D721Med (cell line): ENCODE results near the gene PPFIBP2.

Experiments used
- DNase-seq: peaks from one replicate; pipeline ENCODE4 v3.0.0; 2011; ENCODE audit warnings: low spot score; ENCODE audit not compliant: insufficient read length
- FAIRE-seq: peaks from 2 replicates; lab custom pipeline; 2011; peaks lifted over from hg19 to GRCh38; lab: Jason Lieb, UNC
- TF ChIP-seq, protein P1 (sequence below): IDR thresholded peaks from 2 replicates; pipeline ENCODE4 v1.5.1; 2012; ENCODE audit warnings: mild to moderate bottlenecking, control low read depth; ENCODE audit not compliant: insufficient read depth; ENCODE audit errors: missing control alignments

Gene PPFIBP2

DNA sequence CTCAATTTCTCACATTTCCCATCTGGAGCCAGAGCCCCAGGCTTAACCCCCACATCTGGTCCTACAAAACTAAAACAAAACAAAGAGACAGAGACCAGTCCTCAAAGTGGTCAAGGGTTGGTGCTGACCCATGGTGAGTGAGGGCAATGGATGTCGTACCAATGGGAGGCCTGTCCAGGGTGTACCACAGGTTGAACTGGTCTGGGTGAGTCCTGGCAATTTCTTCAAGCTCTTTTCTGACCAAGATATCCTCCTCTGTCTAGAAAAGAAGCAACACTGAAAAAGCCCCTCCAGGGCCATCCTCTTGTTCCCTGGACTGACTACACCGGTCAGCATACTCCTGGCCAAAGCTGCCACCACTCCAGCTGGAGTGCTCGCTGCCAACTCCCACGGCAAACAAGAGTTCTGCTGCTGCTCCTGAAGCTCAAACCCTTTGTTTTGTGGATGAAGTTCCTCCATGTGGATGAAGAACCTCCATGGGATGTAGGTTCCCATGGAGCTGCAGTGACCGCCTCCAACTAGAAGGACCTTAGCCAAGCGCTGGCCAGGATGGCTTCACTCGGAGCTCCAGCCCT, 152.6 kb downstream of the PPFIBP2 start:
- DNase-seq (no peak), FAIRE-seq (no peak)
- TF ChIP-seq, protein P1, sequence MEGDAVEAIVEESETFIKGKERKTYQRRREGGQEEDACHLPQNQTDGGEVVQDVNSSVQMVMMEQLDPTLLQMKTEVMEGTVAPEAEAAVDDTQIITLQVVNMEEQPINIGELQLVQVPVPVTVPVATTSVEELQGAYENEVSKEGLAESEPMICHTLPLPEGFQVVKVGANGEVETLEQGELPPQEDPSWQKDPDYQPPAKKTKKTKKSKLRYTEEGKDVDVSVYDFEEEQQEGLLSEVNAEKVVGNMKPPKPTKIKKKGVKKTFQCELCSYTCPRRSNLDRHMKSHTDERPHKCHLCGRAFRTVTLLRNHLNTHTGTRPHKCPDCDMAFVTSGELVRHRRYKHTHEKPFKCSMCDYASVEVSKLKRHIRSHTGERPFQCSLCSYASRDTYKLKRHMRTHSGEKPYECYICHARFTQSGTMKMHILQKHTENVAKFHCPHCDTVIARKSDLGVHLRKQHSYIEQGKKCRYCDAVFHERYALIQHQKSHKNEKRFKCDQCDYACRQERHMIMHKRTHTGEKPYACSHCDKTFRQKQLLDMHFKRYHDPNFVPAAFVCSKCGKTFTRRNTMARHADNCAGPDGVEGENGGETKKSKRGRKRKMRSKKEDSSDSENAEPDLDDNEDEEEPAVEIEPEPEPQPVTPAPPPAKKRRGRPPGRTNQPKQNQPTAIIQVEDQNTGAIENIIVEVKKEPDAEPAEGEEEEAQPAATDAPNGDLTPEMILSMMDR = no peak

DNA sequence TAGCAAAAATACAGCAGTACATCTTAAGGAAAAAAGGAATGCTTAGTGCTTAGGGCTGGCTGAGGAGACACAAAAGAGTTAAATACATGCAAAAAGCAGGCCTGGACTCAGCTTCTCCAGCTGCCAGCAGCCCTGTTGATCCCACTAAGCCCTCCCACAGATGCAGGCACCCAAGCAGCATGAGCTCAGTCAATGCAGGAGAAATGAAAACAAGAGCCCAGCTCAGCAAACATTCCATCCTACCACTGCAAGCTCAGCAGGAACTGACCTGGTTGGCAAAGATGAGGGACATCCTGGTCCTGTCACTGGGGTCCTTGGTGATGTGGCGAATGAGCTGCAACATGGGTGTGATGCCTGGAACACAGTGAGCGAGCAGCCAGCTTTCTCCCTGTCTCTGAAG, 153.7 kb downstream of the PPFIBP2 start:
- TF ChIP-seq, protein P1 = no peak
- no peak for DNase-seq
- no peak for FAIRE-seq

DNA sequence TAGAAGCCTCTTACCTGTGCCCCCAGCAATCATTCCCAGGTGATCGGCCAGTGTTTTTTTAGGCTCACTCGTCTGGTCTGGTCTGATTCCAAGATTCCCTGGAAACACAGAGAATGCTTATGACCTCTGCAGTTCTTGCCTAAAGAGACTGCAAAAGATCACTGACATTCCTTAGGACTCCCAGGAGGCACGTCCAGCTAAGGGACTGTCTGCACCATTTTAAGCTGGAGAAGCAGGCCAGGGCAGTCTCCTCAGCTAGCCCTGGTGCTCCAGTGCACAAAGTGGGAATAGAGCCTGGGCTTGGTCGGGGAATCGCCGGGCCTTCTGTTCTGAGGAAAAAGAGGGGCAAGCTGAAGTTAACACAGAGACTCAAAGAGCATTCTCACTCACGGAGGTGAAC, 154.7 kb downstream of the PPFIBP2 start:
- TF ChIP-seq, protein P1 = no peak
- DNase-seq (no peak), FAIRE-seq (no peak)

DNA sequence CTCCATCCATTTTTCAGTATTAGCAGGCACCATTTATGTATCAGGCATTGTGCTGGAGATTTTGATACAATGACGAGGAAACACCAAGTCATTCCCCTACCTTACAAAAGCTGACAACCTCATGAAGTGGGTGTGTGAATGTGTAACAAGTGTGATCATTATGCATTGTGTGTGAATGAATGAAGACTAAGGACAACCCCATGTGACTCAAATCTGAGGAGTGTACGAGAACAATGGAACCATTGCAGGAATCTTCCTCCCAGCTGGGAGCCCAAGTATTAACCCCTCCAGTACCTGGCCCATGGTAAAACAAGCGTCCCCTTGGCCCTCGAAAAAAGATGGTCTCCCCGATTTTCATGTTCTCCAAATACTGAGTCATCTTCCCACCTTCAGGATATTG, 155.1 kb downstream of the PPFIBP2 start:
- FAIRE-seq (no peak), DNase-seq (no peak)
- TF ChIP-seq, protein P1 = no peak

DNA sequence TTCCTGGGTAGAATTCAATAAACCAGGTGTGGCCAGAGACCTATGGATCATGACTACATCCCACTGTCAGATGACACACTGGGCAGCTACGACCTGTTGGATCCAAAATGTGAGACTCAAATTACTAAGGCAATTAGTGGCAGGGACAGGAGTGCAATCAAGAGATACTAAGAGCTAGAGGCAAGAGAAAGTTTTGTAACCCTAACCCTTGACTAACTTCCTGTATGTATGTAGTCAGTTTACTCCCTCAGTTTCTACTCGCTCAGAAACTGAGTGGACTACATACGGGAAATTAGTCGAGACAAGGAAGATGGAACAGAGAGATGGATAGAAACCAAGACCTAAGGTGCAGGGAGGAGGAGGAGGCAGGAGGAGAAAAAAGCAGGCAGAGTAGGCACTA, 156.8 kb downstream of the PPFIBP2 start:
- DNase-seq (no peak), FAIRE-seq (no peak)
- TF ChIP-seq, protein P1 = no peak

DNA sequence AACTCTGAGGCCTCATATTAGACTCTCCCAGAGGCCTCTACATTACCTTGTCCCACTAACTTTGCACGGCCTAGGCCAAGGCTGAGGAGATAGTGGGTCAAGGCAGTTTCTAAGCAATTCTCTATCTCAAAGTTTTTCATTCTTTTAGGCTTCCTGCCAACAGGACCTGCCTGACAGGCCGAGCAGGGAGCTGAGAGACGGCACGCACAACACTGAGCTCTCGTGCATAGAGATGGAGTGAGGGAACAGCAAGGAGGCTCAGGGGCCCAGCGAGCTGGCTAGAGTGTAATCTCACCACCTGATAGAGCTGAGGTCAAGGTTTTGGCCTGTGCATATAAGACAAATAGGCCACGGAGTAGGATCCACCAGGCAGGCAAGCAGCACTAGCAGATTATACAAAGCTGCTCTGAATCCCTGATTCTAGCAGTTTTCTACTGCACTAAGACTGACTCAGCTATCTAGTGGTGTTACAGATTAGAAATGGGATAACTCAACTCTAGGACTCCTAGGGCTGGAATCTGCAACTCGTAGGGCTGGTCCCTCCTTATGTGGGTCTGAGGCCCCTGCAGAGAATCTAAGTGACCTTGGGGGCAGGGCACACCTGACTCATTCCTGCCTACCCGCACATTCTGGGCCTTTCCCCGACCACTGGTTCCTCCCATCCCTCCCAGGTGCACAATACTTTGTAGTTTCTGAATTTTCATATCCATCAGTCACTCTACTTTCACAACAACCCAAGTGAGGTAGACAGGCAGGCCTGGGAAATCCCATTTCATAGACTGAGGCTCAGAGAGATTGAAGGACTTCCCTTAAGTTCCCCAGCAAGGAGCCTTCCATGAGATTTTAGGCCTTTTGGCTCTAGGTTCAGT, 157.8 kb downstream of the PPFIBP2 start:
- FAIRE-seq (no peak), DNase-seq (no peak)
- TF ChIP-seq, protein P1 = no peak
